ENCODE measurements around the gene KIRREL2.

The KIRREL2 gene

GRCh38 chr19:35872180-35872579, 15.5 kb downstream of the KIRREL2 start (continued):
- TF ChIP-seq PRDM10 (tag by site-specific recombination; IDR thresholded peaks at IDR 0.05) (no peak), ZNF133 (tag by site-specific recombination; IDR thresholded peaks at IDR 0.05) (no peak), ZSCAN5A (tag by site-specific recombination; IDR thresholded peaks at IDR 0.05) (no peak), ZNF488 (tag by site-specific recombination; IDR thresholded peaks at IDR 0.05) (no peak), ZNF398 (tag by site-specific recombination; IDR thresholded peaks at IDR 0.05) (no peak), ZNF501 (tag by site-specific recombination; IDR thresholded peaks at IDR 0.05) (no peak), CTCF (tag by site-specific recombination; IDR thresholded peaks at IDR 0.05) (no peak), TRIM28 (IDR thresholded peaks at IDR 0.05; ENCODE audit: borderline replicate concordance, low read length) (no peak), ZNF610 (tag by site-specific recombination; IDR thresholded peaks at IDR 0.05; ENCODE audit: borderline replicate concordance) (no peak), MYNN (tag by site-specific recombination; IDR thresholded peaks at IDR 0.05; ENCODE audit: borderline replicate concordance) (no peak), ZNF335 (tag by site-specific recombination; conservative IDR thresholded peaks at IDR 0.05) (peak; percentile 32; the same call in 1 of the 2 replicates), BCL6B (tag by site-specific recombination; IDR thresholded peaks at IDR 0.05) (peak; percentile 94), PBX3 (CRISPR knock-in tag; IDR thresholded peaks at IDR 0.05) (no peak)

Data from HEK293 (cell line).